Measurements from ENCODE around the gene SLC39A11.

GRCh38 chr17:73011016-73011486 lies 81.4 kb downstream of the SLC39A11 start:
- TF ChIP-seq CTCF (IDR thresholded peaks at IDR 0.05; ENCODE audit: low read length) (no peak), EZH2 (optimal IDR thresholded peaks at IDR 0.05; ENCODE audit: low read depth, low read length) (no peak), EZH2phosphoT487 (IDR thresholded peaks at IDR 0.05; ENCODE audit: low read length) (no peak)

Measured in MM.1S (cell line).